Suppressor macrophage treated with lipopolysaccharide for 4 hours (primary cell): Measurements from ENCODE around the gene POU2AF1.

Experiments
- DNase-seq: peaks from one replicate; pipeline ENCODE4 v3.0.0-alpha.2; 2020

POU2AF1 gene

DNA sequence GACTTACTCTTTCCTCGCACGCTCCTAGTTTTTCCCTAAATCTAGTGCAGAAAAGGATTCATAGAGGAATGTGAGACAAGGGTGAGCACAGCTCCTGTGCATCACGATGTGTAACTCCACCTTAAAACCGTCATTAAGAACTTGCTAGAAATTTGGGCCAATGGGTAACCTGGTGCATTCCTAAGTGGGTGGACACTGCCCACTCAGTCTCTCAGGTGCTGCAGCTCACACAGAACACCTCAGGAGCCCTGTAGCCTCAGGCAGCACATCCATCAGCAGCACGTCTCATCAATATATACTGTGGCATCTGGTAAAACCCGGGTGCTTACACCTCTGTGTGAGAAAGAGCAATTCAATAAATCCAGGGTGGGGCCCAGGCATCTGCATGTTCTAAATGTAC is 68.4 kb downstream of the POU2AF1 start:
- DNase-seq = no peak

- no peak for DNase-seq
Observed at GRCh38 chr11:111310088-111310487, 69.0 kb downstream of the POU2AF1 start.

DNA sequence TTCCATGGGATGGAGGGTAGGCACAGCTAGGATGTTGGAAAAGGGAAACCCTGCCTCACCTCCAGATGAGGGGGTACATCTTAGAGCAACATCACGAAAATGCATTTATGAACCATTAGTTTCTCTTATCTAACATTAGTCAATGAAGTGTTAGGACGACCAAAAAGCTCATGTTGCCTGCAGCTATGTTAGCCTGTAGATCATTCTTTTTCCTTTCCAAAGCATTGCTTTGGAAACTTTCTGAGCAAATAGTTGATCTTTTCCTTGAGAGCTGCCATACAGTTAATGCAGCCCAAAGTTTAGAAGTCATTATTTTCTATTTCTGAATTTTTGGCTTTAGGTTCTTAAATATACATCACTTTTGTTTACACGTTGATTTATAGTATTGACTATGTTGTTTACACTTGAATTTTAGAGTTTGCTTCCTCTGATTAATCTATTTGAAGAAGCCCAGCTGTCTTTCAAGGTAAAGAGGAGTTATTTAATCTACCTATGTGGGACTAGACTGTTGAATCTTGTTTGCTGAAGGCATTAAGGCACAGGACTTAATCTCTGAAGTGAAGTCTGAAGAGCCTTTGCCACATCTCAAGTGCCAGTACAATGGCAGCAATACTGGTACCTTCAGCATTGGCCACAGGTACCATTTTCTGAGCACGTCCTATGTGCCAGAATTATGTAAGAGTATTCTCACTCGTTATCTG is 69.7 kb downstream of the POU2AF1 start:
- DNase-seq = no peak

DNA sequence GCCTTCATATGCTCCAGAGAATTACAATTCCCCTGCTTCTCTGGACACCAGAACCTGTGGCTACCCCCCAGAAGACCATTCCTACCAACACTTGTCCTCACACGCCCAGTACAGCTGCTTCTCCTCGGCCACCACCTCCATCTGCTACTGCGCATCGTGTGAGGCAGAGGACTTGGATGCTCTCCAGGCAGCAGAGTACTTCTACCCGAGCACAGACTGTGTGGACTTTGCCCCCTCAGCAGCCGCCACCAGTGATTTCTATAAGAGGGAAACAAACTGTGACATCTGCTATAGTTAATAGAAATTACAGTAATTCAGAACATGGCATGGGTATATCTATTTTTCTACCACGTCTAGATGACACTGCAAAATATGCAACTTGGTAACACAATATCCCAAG is 70.9 kb downstream of the POU2AF1 start:
- no peak for DNase-seq

GRCh38 chr11:111307472-111308108 is 71.5 kb downstream of the POU2AF1 start:
- no peak for DNase-seq

- no peak for DNase-seq
Observed at GRCh38 chr11:111306321-111306720, 72.8 kb downstream of the POU2AF1 start.

- DNase-seq = peak; percentile 4
Observed at GRCh38 chr11:111305876-111306275, 73.2 kb downstream of the POU2AF1 start.

DNA sequence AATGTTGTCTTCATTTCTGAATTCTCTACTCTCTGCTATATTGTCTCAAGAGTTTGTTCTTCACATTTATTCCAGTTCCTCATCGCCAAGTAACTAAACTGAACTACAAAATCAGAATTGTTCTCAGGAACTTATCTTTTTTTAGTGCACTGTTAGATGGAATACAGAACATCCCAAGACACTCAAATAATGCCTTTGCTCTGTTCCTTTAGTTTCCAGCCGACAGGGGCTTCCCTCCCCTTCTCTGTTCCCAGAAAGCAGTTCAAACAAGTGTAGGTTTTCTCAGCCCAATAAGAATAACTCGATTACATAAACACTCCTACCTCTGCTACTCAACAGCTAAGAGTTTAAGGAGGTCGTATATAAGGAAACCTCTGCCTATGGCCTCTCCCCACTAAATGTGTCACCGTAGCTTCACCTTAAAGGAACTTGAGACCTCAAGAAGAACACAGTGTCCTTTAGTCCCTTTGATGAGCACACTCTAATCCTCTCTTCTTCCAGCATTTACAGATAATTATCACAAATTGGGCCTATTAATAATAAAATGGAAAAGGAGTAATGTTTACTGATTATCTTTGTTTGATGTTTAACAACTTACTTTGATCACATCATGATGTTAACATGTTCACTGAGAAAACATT is 73.8 kb downstream of the POU2AF1 start:
- DNase-seq = no peak

GRCh38 chr11:111303461-111303860 is 75.6 kb downstream of the POU2AF1 start:
- no peak for DNase-seq

DNA sequence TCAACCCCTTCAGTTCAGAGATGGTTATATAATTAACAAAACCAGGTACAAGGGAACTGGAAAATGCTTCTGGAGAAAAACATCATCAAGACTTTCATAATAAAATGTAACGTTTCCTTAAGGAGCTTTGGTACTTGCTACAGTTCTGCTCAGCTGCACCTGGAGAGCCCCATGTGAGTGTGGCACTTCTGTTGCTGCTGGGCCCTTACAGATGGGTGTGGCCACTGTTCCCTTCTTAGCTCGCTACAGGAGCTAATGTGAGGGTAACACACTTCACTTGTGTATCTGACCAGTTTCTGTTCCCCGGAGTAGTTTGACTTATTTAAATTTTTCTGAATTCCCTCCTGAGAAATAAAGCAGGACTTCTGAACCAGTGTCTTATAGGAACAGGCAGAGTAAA is 76.8 kb downstream of the POU2AF1 start:
- DNase-seq = no peak
